ENCODE data around the gene THSD7B. TPM values are rescaled to one million over a fixed set of nuclear protein-coding genes. Genes with fewer than 3 reads are reported as not detected.

THSD7B gene
- total and polyA plus RNA-seq, 10 of the 15 experiments (the other 5 are each of a cell fraction or from before 2014, with no cell fraction given): 0.03 to 0.56 (median 0.28) TPM

GRCh38 chr2:136962105-136962725, 196.9 kb downstream of the THSD7B start:
- Histone ChIP-seq H3K79me2 (ENCODE audit: control insufficient read depth, insufficient read depth, low read length) (no peaks in the 10 kb centered on the region), H3K27ac (ENCODE audit: control insufficient read depth, insufficient read depth) (no peak overlapping the region), H3K9ac (ENCODE audit: control insufficient read depth, insufficient read depth, low read length) (no peak overlapping the region), H3K9me3 (replicated peaks; ENCODE audit: control insufficient read depth, insufficient read depth, low read length) (no peaks in the 10 kb centered on the region), H3K4me2 (ENCODE audit: control insufficient read depth, insufficient read depth) (no peak overlapping the region), H3K4me3 (no peak overlapping the region), H3K36me3 (ENCODE audit: control insufficient read depth in 2 of 2, insufficient read depth in 2 of 2, low read length in 1 of 2) (no peaks in the 10 kb centered on the region), H3K4me1 (ENCODE audit: control insufficient read depth, insufficient read depth, low read length) (no peaks in the 10 kb centered on the region), H4K20me1 (ENCODE audit: control insufficient read depth, insufficient read depth) (no peaks in the 10 kb centered on the region), H2AFZ (ENCODE audit: control insufficient read depth, low read depth, low read length) (no peak overlapping the region), H3K27me3 (replicated peaks in 1 of 2; ENCODE audit: control insufficient read depth in 2 of 2, insufficient read depth in 2 of 2, low read length in 1 of 2) (no peaks in the 10 kb centered on the region)
- ChIA-PET POLR2A (no interaction called here), SMC1A (ENCODE audit: uncharacterized antibody, unreplicated experiment) (interaction anchor here (1.4 kb wide), 1 partner anchor 15 kb away, joined by 3 read pairs; no protein-coding TSS in a partner anchor), RAD21 (ENCODE audit: unreplicated experiment) (no interaction called here), CTCF (no interaction called here)
- TF ChIP-seq E2F8 (IDR thresholded peaks at IDR 0.05; ENCODE audit: low read depth, partially characterized antibody): no peak
- no peak for TF ChIP-seq BMI1 (IDR thresholded peaks at IDR 0.05; ENCODE audit: borderline replicate concordance)
- TF ChIP-seq NFXL1 (IDR thresholded peaks at IDR 0.05; ENCODE audit: borderline replicate concordance): no peak
- TF ChIP-seq JUND (IDR thresholded peaks at IDR 0.05; ENCODE audit: low read depth, low read length): no peak
- no peak for TF ChIP-seq MYC (IDR thresholded peaks at IDR 0.05; ENCODE audit: insufficient read depth, insufficient read length, insufficient replicate concordance, low read length, severe bottlenecking)
- TF ChIP-seq SUPT20H (IDR thresholded peaks at IDR 0.05; ENCODE audit: borderline replicate concordance, control insufficient read depth, low read depth, low read length): no peak
- no peak for TF ChIP-seq NFIC (IDR thresholded peaks at IDR 0.05; ENCODE audit: low read depth, low read length)
- no peak for TF ChIP-seq SP1 (IDR thresholded peaks at IDR 0.05; ENCODE audit: low read depth, low read length)
- WGBS (ENCODE audit: insufficient coverage, insufficient replicate concordance, low lambda C conversion rate, missing lambda C conversion rate): 0% methylated on average over 3 of the region's 3 CpGs
- intact Hi-C loops (cut with micrococcal nuclease; ENCODE audit: unreplicated experiment): no loop called here
- BruUV-seq (replicated peaks): no TSS peak
- no peak for FAIRE-seq
- in situ Hi-C loops (cut with MboI): no loop called here
- DNase-seq (ENCODE audit: low read depth, low spot score): no peak
- ATAC-seq: no peak
